GM19240 (cell line): ENCODE data around the gene MLLT3.

ENCODE experiments used
- DNase-seq: peaks from one replicate; pipeline ENCODE4 v3.0.0; 2011; ENCODE audit warnings: low spot score; ENCODE audit not compliant: insufficient read length

Gene MLLT3

GRCh38 chr9:20479419-20480155, 142.7 kb downstream of the MLLT3 start:
- no peak for DNase-seq

- DNase-seq: no peak
Observed at GRCh38 chr9:20478786-20479185, 143.5 kb downstream of the MLLT3 start.

GRCh38 chr9:20477940-20478620, 144.2 kb downstream of the MLLT3 start:
- DNase-seq: no peak

GRCh38 chr9:20476912-20477521, 145.3 kb downstream of the MLLT3 start:
- no peak for DNase-seq

- DNase-seq: no peak
Observed at GRCh38 chr9:20474496-20474895, 147.8 kb downstream of the MLLT3 start.

- DNase-seq: no peak
Observed at GRCh38 chr9:20473515-20474013, 148.7 kb downstream of the MLLT3 start.

- no peak for DNase-seq
Observed at GRCh38 chr9:20472342-20473045, 149.8 kb downstream of the MLLT3 start.

- DNase-seq: no peak
Observed at GRCh38 chr9:20466328-20467008, 155.8 kb downstream of the MLLT3 start.

- DNase-seq: no peak
Observed at GRCh38 chr9:20464242-20464641, 158.1 kb downstream of the MLLT3 start.

GRCh38 chr9:20463823-20464222, 158.5 kb downstream of the MLLT3 start:
- no peak for DNase-seq

GRCh38 chr9:20462410-20462809, 159.9 kb downstream of the MLLT3 start:
- DNase-seq: no peak

GRCh38 chr9:20447291-20447690, 175.0 kb downstream of the MLLT3 start:
- DNase-seq: no peak

GRCh38 chr9:20446248-20446647, 176.1 kb downstream of the MLLT3 start:
- DNase-seq: no peak

- no peak for DNase-seq
Observed at GRCh38 chr9:20442461-20443319, 179.6 kb downstream of the MLLT3 start.

GRCh38 chr9:20441711-20442423, 180.4 kb downstream of the MLLT3 start:
- DNase-seq: no peak

GRCh38 chr9:20441166-20441565, 181.1 kb downstream of the MLLT3 start:
- DNase-seq: no peak

GRCh38 chr9:20437476-20437875, 184.8 kb downstream of the MLLT3 start:
- DNase-seq: no peak

GRCh38 chr9:20436476-20437195, 185.7 kb downstream of the MLLT3 start:
- DNase-seq: no peak

GRCh38 chr9:20428976-20429375, 193.3 kb downstream of the MLLT3 start:
- no peak for DNase-seq
